GM23338 (cell line): Measurements from ENCODE around the gene COL8A1. TPM values are rescaled to one million over a fixed set of nuclear protein-coding genes. Genes with fewer than 3 reads are reported as not detected.
A peak's percentile ranks its signal among the peaks of the same experiment; 100 is the strongest.

Experiments
- ATAC-seq: fragments of 200-7000 bp; cut with Tn5 transposase; 3 replicates; pipeline ENCODE4 v1.9.1; 2020
- DNase-seq: peaks from one replicate; pipeline ENCODE4 v3.0.0-alpha.2; 2015; ENCODE audit warnings: low spot score
- H2AFZ ChIP-seq: fragments of 200-600 bp; sonication (generic); 2 replicates; pipeline ENCODE4 v1.8.0; 2016; ENCODE audit warnings: antibody characterized with exemption, mild to moderate bottlenecking, moderate library complexity
- H3F3A ChIP-seq: fragments of 200-600 bp; sonication (generic); replicated peaks from 2 replicates; pipeline ENCODE4 v1.8.0; 2017; ENCODE audit warnings: antibody characterized with exemption, mixed run types, low read depth
- H3K27ac ChIP-seq: fragments of 200-600 bp; sonication (generic); 2 replicates; pipeline ENCODE4 v1.6.1; 2016; ENCODE audit warnings: low read depth
- H3K27me3 ChIP-seq: fragments of 200-600 bp; sonication (generic); 2 replicates; pipeline ENCODE4 v1.8.0; 2016; ENCODE audit warnings: mild to moderate bottlenecking, mixed run types, moderate library complexity; ENCODE audit not compliant: insufficient read depth
- H3K36me3 ChIP-seq: fragments of 200-600 bp; sonication (generic); 2 replicates; pipeline ENCODE4 v1.8.0; 2016; ENCODE audit warnings: mild to moderate bottlenecking; ENCODE audit not compliant: insufficient read depth
- H3K4me1 ChIP-seq: fragments of 200-600 bp; sonication (generic); 2 replicates; pipeline ENCODE4 v1.8.0; 2016; ENCODE audit warnings: mild to moderate bottlenecking, moderate library complexity; ENCODE audit not compliant: insufficient read depth
- H3K4me2 ChIP-seq: fragments of 200-600 bp; sonication (generic); 2 replicates; pipeline ENCODE4 v1.7.1; 2017; ENCODE audit warnings: mixed run types
- H3K4me3 ChIP-seq: fragments of 200-600 bp; sonication (generic); 2 replicates; pipeline ENCODE4 v1.6.1; 2016; ENCODE audit warnings: mixed run types
- H3K79me2 ChIP-seq: fragments of 200-600 bp; sonication (generic); replicated peaks from 2 replicates; pipeline ENCODE4 v1.8.0; 2017; ENCODE audit warnings: mild to moderate bottlenecking; ENCODE audit not compliant: insufficient read depth
- H3K9me2 ChIP-seq: fragments of 200-600 bp; sonication (generic); 2 replicates; pipeline ENCODE4 v1.8.0; 2017; ENCODE audit not compliant: insufficient read depth
- H4K20me1 ChIP-seq: fragments of 200-600 bp; sonication (generic); replicated peaks from 2 replicates; pipeline ENCODE4 v1.8.0; 2017; ENCODE audit warnings: mild to moderate bottlenecking; ENCODE audit not compliant: insufficient read depth
- H3K27ac Mint-ChIP-seq: 2 replicates; pipeline ENCODE4 v1.8.0; 2020; ENCODE audit warnings: inconsistent platforms, mild to moderate bottlenecking, moderate library complexity, mixed read lengths
- H3K27me3 Mint-ChIP-seq: 3 replicates; pipeline ENCODE4 v1.8.0; 2022; ENCODE audit warnings: low read depth, mild to moderate bottlenecking, moderate library complexity, mixed read lengths, inconsistent platforms; ENCODE audit not compliant: insufficient read depth, poor library complexity
- H3K36me3 Mint-ChIP-seq: 3 replicates; pipeline ENCODE4 v1.8.0; 2021; ENCODE audit warnings: low read depth, mild to moderate bottlenecking, inconsistent platforms, moderate library complexity, mixed read lengths
- H3K4me1 Mint-ChIP-seq: 3 replicates; pipeline ENCODE4 v1.8.0; 2020; ENCODE audit warnings: mild to moderate bottlenecking, inconsistent platforms, mixed read lengths
- H3K4me3 Mint-ChIP-seq: 3 replicates; pipeline ENCODE4 v1.8.0; 2021; ENCODE audit warnings: moderate library complexity, mild to moderate bottlenecking, inconsistent platforms, mixed read lengths
- H3K9me3 Mint-ChIP-seq: 3 replicates; pipeline ENCODE4 v1.8.0; 2020; ENCODE audit warnings: moderate library complexity, mild to moderate bottlenecking, inconsistent platforms, mixed read lengths
- POLR2AphosphoS5 ChIP-seq: IDR thresholded peaks from 2 replicates; pipeline ENCODE4 v1.6.1; 2016; ENCODE audit warnings: antibody characterized with exemption, low read depth
- STAT1 ChIP-seq: IDR thresholded peaks from one replicate; pipeline ENCODE4 v1.6.1; 2016; ENCODE audit warnings: antibody characterized with exemption; ENCODE audit not compliant: unreplicated experiment
- ZNF114 ChIP-seq: fragments of 250-450 bp; sonication (Bioruptor Pico); IDR thresholded peaks from 2 replicates; pipeline ENCODE4 v1.5.0; 2020; ENCODE audit warnings: mild to moderate bottlenecking, moderate library complexity
- polyA plus RNA-seq: library from polyadenylated mRNA; unstranded; fragments of >200 nt; fragmentation: Nextera tagmentation; extraction: Ambion mirVana; gene quantifications from 2 replicates; pipeline ENCODE4 v1.2.1, GENCODE V29; 2016
- total RNA-seq: library from RNA; depleted of rRNA; stranded (reverse); fragments of >200 nt; shearing (Covaris generic); gene quantifications from 2 replicates; pipeline ENCODE4 v1.2.3, GENCODE V29; 2014
- TF ChIP-seq, protein P1 (sequence below): IDR thresholded peaks from one replicate; pipeline ENCODE4 v1.6.1; 2018; ENCODE audit warnings: antibody characterized with exemption; ENCODE audit not compliant: unreplicated experiment
- TF ChIP-seq, protein P2 (sequence below): fragments of 250-450 bp; sonication (Bioruptor Pico); IDR thresholded peaks from 2 replicates; pipeline ENCODE4 v1.5.0; 2020; ENCODE audit warnings: mild to moderate bottlenecking, moderate library complexity

Gene COL8A1
- total and polyA plus RNA-seq, 2 experiments from 2014 or later = 0.26 to 0.97 TPM

DNA sequence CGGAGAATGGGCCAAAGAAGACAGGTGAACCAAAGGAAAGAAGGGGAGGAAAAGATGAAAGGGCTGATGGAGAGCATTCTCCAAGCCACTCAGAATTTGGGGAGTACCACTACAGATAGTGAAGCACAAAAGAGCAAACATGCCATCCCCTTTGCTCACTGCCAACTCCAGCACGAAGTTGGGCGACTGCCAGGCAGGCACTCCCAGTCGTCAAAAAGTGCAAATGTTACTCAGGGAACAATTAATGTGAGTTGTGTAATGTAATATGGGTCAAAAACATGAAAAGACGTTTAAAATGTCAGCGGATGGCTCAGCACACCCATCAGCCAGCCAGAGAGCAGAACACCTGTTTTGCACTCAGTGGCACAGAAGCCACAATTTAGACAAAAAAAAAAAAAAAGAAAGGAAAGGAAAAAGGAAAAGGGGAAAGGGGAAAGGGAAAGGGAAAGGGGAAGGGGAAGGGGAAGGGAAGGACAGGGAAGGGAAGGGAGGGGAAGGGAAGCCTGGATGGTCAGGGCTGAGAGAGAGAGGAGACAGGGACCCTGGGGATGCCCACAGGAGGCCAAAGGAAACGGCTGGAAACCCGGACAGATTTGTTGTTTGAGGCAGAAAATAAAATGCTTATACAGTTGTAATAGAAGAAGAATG lies 82.7 kb downstream of the COL8A1 start:
- DNase-seq = no peak
- H4K20me1 ChIP-seq = no peaks in the 10 kb centered on the region
- ATAC-seq = peak; percentile 47; the same call in 2 of the 3 replicates

More for the DNA sequence above, 82.7 kb downstream of the COL8A1 start:
- H3K9me3 Mint-ChIP-seq = no peaks in the 10 kb centered on the region
- peak overlapping the region; percentile 1; the same call in 1 of the 2 replicates for H3K27ac Mint-ChIP-seq
- peaks cover 25% of the 10 kb centered on the region; the same call in 2 of the 3 replicates for H3K4me1 Mint-ChIP-seq
- Histone ChIP-seq H3K27me3 (no peaks in the 10 kb centered on the region), H3K4me3 (no peak overlapping the region), H3K4me1 (peaks cover 21% of the 10 kb centered on the region), H3K36me3 (no peaks in the 10 kb centered on the region), H3K4me2 (no peak overlapping the region), H3K9me2 (no peaks in the 10 kb centered on the region), H2AFZ (peak overlapping the region; percentile 74; the same call in 1 of the 2 replicates), H3F3A (no peaks in the 10 kb centered on the region), H3K79me2 (no peaks in the 10 kb centered on the region), H3K27ac (no peak overlapping the region)
- H3K27me3 Mint-ChIP-seq = no peaks in the 10 kb centered on the region
- no peaks in the 10 kb centered on the region for H3K36me3 Mint-ChIP-seq
- H3K4me3 Mint-ChIP-seq = no peak overlapping the region
- TF ChIP-seq ZNF114 (CRISPR knock-in tag) (no peak), POLR2AphosphoS5 (no peak), STAT1 (no peak)
- TF ChIP-seq, protein P1, sequence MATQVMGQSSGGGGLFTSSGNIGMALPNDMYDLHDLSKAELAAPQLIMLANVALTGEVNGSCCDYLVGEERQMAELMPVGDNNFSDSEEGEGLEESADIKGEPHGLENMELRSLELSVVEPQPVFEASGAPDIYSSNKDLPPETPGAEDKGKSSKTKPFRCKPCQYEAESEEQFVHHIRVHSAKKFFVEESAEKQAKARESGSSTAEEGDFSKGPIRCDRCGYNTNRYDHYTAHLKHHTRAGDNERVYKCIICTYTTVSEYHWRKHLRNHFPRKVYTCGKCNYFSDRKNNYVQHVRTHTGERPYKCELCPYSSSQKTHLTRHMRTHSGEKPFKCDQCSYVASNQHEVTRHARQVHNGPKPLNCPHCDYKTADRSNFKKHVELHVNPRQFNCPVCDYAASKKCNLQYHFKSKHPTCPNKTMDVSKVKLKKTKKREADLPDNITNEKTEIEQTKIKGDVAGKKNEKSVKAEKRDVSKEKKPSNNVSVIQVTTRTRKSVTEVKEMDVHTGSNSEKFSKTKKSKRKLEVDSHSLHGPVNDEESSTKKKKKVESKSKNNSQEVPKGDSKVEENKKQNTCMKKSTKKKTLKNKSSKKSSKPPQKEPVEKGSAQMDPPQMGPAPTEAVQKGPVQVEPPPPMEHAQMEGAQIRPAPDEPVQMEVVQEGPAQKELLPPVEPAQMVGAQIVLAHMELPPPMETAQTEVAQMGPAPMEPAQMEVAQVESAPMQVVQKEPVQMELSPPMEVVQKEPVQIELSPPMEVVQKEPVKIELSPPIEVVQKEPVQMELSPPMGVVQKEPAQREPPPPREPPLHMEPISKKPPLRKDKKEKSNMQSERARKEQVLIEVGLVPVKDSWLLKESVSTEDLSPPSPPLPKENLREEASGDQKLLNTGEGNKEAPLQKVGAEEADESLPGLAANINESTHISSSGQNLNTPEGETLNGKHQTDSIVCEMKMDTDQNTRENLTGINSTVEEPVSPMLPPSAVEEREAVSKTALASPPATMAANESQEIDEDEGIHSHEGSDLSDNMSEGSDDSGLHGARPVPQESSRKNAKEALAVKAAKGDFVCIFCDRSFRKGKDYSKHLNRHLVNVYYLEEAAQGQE = no peak
- TF ChIP-seq, protein P2, sequence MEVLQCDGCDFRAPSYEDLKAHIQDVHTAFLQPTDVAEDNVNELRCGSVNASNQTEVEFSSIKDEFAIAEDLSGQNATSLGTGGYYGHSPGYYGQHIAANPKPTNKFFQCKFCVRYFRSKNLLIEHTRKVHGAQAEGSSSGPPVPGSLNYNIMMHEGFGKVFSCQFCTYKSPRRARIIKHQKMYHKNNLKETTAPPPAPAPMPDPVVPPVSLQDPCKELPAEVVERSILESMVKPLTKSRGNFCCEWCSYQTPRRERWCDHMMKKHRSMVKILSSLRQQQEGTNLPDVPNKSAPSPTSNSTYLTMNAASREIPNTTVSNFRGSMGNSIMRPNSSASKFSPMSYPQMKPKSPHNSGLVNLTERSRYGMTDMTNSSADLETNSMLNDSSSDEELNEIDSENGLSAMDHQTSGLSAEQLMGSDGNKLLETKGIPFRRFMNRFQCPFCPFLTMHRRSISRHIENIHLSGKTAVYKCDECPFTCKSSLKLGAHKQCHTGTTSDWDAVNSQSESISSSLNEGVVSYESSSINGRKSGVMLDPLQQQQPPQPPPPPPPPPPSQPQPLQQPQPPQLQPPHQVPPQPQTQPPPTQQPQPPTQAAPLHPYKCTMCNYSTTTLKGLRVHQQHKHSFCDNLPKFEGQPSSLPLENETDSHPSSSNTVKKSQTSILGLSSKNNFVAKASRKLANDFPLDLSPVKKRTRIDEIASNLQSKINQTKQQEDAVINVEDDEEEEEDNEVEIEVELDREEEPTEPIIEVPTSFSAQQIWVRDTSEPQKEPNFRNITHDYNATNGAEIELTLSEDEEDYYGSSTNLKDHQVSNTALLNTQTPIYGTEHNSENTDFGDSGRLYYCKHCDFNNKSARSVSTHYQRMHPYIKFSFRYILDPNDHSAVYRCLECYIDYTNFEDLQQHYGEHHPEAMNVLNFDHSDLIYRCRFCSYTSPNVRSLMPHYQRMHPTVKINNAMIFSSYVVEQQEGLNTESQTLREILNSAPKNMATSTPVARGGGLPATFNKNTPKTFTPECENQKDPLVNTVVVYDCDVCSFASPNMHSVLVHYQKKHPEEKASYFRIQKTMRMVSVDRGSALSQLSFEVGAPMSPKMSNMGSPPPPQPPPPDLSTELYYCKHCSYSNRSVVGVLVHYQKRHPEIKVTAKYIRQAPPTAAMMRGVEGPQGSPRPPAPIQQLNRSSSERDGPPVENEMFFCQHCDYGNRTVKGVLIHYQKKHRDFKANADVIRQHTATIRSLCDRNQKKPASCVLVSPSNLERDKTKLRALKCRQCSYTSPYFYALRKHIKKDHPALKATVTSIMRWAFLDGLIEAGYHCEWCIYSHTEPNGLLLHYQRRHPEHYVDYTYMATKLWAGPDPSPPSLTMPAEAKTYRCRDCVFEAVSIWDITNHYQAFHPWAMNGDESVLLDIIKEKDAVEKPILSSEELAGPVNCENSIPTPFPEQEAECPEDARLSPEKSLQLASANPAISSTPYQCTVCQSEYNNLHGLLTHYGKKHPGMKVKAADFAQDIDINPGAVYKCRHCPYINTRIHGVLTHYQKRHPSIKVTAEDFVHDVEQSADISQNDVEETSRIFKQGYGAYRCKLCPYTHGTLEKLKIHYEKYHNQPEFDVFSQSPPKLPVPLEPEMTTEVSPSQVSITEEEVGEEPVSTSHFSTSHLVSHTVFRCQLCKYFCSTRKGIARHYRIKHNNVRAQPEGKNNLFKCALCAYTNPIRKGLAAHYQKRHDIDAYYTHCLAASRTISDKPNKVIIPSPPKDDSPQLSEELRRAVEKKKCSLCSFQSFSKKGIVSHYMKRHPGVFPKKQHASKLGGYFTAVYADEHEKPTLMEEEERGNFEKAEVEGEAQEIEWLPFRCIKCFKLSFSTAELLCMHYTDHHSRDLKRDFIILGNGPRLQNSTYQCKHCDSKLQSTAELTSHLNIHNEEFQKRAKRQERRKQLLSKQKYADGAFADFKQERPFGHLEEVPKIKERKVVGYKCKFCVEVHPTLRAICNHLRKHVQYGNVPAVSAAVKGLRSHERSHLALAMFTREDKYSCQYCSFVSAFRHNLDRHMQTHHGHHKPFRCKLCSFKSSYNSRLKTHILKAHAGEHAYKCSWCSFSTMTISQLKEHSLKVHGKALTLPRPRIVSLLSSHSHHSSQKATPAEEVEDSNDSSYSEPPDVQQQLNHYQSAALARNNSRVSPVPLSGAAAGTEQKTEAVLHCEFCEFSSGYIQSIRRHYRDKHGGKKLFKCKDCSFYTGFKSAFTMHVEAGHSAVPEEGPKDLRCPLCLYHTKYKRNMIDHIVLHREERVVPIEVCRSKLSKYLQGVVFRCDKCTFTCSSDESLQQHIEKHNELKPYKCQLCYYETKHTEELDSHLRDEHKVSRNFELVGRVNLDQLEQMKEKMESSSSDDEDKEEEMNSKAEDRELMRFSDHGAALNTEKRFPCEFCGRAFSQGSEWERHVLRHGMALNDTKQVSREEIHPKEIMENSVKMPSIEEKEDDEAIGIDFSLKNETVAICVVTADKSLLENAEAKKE (CRISPR knock-in tag) = no peak
